HG02678 (cell line): Measurements from ENCODE around the gene BBX.
"Not testable (repeated sequence)": the region's sequence is repeated elsewhere in the genome, so short reads cannot be mapped to it uniquely, and the experiment has no call there.

Source experiments
- ATAC-seq: cut with Tn5 transposase; IDR thresholded peaks from one replicate; pipeline ENCODE4 v1.9.1; 2021; ENCODE audit warnings: mild to moderate bottlenecking, moderate library complexity; ENCODE audit not compliant: unreplicated experiment

Gene BBX

DNA sequence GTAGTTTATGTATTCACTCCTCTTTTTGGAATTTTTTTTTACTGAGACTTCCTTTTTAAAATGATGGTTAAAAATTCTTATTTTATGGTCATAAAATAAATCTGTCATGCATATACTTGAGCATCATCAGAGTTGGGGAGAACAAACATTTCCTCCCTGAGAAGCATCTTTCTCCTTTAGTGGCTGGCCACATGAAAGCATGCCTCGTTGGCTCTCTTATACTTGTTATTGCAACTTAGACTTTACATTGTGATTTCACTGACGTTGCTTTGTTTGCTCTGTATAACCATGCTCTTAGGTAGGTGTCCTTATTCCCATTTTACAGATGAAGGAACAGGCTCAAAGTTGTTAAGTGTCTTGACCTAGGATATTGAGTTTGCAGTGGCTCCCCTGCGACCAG is 18.1 kb downstream of the BBX start:
- no peak for ATAC-seq

DNA sequence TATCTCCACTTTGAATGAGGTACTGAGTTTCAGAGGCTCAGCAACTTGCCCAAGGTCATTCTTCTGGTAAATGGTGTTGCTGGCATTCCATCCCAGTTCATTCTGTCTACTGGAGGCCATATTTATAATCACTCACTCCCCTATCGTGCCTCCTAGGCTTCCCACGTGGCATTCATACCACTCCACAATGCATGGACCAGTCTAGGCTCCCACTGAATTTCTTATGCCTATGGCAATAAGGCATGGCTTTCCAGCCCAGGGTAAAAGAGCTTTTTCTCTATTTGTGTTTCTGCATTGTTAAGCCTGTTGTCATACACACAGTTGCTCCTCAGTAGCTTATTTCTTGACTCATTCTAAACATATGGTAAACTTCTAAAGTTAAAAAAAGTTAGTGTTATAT is 19.9 kb downstream of the BBX start:
- no peak for ATAC-seq

DNA sequence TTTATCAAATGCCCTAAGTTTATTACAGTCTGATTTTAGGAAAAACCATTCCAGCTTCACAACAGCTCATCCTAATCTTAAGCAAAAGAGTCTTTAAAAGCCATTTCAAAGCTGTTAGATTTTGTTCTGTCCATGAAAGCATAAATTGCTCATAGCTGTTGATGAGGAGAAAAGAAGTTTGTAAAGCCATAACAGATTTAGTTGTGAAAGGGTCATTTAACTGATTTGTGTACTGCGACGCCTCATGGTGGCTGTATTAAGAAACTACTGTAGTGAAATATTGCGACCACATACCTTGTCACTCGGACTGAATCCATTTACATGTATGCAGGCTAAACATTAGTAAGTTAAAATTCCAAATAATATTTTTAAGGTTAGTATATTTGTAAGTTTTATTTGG is 20.9 kb downstream of the BBX start:
- ATAC-seq, result no peak

DNA sequence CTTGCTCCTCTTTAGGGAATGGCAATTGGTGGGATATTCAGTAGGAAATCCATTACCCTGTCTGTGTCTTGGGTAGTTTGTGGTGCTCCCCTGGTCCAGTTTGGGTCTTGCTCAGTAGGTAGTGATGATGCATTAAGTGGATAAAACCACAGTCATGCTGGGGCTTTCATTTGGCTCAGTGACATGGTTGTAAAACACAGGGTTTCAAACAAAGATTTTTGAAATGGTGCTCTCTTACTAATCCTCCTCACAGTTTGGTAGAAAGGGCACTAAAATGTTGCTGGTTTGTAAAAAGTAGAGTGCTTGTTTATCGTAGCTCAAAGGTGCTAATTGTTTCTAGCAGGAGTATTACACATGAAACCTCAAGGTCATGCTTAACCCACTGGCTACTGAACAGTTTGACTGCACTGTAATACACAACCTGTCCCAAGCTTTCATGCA is 22.9 kb downstream of the BBX start:
- no peak for ATAC-seq

DNA sequence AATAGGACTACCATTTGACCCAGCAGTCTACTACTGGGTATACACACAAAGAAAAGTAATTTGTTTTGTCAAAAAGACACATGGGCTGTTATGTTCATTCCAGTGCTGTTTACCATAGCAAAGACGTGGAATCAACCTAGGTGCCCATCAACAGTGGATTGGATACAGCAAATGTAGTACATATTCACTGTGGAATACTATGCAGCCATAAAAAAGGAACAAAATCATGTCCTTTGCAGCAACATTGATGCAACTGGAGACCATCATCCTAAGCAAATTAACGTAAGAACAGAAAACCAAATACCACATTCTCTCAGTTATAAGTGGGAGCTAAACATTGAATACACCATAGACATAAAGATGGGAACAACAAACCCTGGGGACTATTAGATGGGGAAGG is 25.8 kb downstream of the BBX start:
- ATAC-seq, result no peak

DNA sequence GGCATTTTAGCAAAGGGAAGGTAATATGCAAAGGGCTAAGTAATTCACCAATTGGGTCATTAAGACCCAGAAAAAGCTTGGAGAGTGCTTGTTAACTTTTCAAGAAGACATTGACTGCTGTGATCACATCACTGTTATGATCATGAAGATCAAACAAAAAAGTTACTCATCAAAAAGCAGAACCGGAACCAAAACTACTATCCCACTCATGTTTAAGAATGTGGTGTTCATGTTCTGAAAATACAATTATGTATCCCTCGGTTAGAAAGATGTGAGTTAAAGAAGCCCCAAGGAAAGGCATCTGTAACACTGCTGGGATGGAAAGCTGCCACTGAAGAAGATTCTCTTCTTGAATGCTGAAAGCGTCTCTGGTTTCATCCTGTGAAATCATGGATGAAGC is 32.6 kb downstream of the BBX start:
- ATAC-seq, result peak; percentile 49

DNA sequence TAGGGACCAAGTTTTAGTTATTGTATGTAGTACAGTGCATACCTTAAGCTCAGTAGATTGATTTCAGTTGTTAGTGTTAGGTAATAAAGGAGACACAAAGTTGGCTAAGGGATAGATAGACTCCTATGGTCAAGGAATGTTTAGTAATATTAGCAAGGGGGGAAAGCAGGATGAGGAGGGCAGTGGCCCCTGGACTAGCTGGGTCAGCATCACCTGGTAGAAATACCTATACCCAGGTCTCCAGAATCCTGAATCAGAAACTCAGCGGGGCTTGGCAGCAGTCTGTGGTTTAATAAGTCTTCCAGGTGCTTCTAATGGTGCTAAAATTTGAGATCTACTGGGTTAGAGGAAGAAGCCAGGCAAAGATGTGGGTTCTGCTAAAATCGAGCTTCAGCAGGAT is 35.0 kb downstream of the BBX start:
- no peak for ATAC-seq

DNA sequence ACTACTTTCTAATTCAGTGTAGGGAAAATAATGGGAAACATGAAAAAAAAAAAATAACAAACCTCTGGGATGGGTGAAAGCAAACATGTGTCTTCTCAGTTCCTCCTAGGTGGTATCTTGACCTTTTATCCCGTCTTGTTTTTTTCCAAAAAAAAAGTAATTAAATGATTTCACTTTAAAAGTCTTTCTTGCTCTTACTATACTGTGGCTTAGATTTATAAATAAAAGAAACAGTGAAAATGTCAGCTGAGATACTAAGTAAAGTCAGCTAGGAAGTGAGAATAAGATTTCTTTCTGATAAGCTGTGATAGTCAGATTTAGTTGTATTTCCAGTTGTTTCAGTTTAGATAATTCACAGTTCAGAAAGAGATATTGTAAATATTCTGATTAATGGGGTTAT is 37.4 kb downstream of the BBX start:
- ATAC-seq, result no peak

DNA sequence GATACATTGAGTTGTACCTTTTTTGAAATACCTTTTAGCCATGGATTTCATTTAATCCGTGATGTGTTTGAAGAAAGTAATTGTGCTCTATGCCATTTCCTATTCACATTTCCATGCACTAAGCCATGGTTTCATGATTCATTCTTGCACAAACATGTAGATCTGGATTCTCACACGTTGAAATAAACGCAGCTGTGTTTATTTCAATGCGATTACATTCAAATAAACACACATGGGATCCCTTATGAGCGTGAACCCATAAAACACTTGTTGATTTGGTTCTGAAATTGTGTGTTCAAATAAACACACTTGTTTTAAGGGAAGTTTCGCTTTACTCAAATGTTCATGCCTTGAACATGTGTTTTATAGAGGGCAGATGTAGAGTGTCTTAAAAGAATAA is 39.2 kb downstream of the BBX start:
- ATAC-seq, result no peak

DNA sequence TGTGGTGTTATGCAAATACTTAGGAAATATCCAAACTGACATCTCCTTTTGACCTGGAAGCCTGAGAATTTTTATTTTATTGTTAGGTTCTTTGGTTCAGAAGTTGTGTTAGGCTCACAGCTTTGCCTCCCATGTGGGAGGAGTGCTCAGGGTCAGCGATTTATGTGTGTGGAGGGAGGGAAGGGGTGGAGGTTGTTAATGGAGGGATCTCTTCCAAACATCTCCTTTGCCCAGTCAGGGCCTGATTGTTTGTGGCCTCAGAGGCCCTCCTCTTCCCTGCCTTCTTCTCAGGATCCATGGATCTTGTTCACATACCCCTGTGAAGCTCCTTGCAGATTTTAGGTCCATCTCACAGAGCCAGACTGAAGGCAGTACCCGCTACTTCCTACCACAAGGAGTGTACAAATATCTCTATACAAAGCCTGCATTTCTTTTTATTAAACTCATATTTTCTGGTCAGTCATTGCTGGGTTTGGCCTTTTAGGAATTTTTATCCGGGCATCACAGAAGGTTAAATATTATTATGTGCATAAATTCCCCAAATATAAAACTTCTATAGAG is 40.3 kb downstream of the BBX start:
- ATAC-seq, result no peak

DNA sequence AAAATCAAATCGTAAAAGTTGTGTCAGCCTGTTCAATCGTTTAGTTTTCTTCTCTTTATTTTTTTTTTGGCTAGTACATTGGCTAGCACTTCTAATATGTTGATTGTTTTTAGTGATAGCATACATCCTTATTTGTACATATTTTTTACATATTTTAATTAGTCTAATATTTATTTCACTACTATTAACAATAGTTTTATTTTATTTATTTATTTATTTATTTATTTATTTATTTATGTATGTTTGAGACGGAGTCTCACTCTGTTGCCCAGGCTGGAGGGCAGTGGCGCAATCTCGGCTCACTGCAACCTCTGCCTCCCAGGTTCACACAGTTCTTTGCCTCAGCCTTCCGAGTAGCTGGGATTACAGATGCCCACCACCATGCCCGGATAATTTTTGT is 42.5 kb downstream of the BBX start:
- not testable (repeated sequence) for ATAC-seq

DNA sequence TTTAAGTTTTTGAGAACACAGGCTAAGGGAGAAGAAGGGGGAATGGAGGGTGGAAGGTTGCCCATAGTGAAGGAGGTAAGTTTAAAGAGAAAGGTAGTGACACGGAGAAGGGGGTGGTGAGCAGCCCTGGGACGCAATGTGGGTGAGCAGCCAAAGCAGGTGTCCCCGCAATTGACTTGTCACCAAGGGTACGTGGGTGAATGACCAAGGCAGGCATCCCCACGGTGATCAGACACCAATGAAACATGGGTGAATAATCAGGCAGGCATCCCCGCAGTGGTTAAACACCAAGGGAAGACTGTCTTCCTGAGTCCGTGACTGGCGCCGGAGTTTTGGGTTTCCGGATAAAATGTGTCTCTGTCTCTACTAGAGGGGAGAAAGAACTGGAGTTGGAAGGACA is 48.3 kb downstream of the BBX start:
- not testable (repeated sequence) for ATAC-seq

DNA sequence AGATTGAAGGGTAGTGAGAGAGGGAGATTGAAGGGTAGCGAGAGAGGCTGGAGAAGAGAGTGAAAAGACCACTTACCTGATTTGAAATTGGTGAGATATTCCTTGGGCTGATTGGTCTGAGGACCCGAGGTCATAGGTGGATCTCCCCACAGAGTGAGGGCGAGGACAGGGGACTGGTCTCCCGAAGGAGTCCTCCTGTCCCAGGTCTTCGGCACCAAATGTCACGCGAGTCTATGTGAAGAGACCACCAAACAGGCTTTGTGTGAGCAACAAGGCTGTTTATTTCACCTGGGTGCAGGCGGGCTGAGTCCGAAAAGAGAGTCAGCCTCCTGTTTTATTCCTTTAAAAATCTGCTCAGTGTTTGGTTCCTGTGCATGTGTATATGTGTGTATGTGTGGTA is 48.7 kb downstream of the BBX start:
- not testable (repeated sequence) for ATAC-seq

DNA sequence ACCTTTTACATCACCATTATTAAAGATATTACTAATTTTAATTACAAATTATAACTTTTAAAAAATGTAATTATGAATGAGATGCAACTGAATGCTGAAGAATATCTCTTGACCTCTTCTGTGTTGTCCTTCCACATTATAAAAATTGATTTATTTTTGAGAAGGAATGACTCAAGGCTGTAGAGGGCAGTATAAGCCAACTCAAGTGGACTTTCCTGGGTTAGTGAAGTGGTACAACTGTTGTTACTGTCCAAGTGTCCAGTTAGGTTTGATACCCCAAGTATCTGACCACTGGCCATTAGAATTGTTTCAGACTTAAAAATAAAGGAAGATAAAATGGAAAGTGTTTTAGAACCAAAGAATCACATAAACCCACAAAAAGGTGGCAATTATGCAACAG is 51.9 kb downstream of the BBX start:
- peak; percentile 72 for ATAC-seq

DNA sequence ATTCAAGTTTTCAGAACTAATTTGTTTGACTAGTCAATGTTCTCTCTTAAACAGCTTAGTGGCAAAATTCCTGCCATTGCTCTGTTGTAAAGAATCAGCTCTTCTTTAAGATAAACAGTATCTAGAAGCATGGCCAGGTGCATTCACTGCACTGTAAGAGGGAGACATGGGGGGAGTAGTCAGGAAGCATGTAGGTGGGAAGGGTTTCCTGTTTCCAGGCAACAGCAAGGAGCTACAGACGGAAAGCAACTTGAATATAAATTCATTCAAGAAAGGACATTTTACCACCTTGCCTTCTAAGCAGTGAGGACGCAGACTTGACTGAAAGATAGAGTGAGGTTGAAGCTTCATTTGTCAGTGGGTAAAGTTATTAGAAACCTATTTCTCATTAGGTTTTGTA is 55.3 kb downstream of the BBX start:
- no peak for ATAC-seq

DNA sequence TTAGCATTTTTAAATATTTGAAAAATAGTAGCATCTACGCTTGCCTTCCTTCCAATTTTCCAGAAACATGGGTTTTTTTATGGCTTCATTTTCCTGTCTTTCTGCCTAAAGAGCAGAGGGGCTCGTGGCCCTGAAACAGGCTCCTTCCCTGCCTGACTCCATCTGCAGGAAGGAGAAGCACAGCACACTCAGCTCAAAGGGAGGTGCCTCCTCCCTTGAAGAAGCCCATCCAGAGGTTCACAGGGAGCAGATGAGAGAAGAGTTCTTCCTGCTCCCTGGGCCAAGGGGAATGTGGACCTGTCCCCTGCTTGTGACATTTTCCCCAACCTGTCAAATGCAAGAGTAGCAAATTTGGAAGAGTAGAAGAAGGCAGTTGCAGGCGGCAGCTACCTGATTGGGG is 55.8 kb downstream of the BBX start:
- ATAC-seq, result no peak

DNA sequence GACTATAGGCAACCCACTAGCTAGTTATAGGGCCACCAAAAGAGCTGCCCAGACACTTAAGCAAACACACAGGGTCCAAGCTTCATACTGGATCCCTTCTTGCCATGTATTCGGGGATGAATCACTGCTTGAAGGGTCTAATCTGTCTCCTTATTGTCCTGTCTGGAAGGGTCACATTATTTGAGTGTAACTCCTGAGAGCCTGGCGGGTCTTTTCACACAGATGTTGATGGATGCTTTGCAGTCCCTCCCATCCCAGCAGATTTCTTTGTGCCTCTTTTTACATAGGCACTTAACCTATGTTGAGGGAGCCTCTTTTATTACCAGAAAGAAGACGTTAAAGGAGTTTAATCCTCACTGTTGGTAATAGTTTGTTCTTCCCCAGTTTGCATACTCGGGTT is 56.6 kb downstream of the BBX start:
- no peak for ATAC-seq

DNA sequence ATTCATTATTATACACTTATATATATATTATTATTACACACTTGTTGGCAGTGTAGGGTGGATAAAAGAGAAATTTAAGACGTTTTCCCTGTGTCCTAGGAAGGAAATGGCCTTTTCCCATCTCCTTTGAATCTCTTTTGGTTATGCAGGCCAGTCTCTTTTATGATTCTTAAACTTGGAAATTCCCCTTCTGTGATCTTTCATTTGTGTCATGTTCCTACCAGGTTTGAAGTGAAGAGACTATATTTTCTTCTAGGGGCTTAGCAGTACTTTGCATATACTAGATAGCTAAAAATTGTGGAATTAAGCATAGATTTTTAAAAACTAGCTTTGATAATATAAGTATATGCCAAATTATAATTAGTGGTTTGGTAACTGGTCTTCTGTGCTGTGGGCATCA is 58.5 kb downstream of the BBX start:
- ATAC-seq, result no peak

DNA sequence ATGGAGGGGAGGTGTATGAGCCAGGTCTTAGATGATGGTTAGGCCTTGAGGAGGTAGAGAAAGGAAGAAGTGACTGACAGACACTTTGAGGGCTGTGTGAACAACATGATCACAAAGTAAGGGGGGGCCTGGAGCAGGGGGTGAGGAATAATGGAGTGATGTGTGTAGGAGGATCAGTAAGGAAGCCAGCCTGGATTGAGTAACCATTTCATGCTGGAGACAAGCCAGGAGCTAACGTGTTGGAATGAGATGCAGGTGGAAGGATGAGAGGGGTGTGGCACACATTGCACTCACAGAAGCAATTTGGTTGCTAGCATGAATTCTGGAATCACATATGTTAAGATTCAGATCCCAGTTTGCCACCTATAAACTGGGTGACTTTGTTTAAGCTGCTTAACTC is 65.5 kb downstream of the BBX start:
- ATAC-seq, result no peak

DNA sequence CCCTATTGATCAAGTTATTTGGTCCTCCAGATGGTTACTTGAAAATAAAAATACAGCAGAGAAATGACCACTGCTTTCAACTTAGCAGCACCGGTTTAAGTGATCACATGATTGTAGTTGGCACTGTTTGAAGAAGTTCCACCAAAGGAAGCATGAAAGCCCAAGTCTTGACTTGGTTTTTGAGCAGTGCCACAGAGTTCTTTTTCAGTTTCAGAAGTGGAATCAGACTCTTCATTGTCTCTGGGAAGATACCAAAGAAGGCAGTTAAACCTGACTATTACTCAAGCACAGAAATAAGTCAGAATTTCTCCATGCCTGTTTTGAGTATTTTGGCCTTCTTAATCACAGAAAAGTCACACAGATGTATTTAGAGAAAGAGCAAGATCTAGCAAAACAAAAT is 66.7 kb downstream of the BBX start:
- ATAC-seq, result peak; percentile 75

DNA sequence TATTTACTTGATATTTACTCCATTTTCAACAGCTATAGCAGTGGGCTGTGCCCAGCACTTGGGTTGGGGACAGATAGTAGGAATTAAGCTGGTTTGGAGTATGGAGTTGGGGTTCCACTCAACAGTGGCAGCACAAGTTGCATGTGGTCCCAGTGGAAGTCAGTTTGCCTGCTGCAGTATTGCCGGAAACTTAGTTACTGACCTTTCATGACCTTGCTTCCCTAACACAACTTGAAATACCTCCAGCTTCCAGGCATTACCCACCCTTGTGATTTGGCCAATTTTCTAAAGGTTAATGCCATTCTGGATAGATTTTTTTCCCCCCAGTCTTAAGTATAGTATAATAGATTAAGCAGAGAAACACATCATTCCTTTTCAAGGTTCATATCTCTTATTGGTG is 68.0 kb downstream of the BBX start:
- no peak for ATAC-seq

DNA sequence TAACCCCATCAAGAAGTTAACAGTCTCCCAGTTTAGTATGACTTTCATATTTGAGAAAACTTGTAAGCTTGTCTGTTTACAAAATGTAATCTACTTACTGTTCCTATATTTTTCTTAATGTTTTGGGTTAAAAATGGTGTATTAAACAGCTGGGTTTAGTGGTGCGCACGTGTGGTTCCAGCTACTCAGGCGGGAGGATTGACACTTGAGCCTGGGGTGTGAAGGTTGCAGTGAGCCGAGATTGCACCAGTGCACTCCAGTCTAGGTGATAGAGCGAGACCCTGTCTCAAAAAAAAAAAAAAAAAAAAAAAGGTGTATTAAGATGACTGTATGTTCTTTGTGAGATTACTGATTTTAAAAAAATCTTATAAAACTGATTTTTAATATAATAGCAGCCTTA is 69.3 kb downstream of the BBX start:
- no peak for ATAC-seq

DNA sequence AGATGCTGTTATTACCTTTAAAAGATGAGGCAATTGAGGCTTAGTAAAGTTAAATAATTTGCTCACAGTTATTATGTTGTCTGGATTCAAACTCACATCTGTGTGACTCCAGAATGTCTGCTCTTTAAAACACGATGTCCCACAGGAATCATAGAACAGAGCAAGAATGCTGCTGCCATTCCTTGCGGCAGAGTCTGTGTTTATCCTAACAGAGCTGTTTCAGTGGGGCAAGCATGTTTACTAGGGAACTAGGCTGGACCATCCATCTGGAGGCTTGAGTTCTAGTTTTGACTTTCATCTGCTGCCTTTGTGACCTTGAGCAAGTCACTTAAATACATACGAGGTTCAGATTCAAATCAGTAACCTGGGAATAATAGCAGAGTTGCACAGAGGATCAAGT is 72.1 kb downstream of the BBX start:
- ATAC-seq, result no peak

DNA sequence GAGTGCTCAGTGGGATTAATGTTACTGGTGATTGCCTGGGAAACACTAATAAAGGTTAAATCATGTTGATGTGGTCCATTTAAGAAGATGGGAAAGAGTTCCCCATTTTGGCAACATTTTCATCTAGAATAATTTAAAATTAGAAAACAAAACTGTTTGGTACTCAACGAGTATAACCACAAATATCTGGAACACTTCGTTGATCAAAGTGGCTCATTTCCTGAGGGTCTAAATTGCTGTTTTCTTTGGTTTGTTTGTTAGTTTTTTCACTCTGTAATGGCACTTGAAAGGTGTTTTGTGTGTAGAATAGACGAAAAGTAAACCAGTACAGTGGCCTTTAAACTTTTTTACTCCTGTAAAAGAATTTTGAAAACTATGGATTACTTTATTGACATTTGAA is 73.9 kb downstream of the BBX start:
- ATAC-seq, result no peak
